SH-SY5Y (cell line): Measurements from ENCODE around the gene RALGDS.

Source experiments
- GATA2 ChIP-seq: IDR thresholded peaks from 2 replicates; pipeline ENCODE4 v1.6.1; 2011; ENCODE audit warnings: mild to moderate bottlenecking, low read depth, low read length
- GATA3 ChIP-seq: IDR thresholded peaks from 2 replicates; pipeline ENCODE4 v1.6.1; 2011; ENCODE audit warnings: low read depth, mild to moderate bottlenecking, low read length, moderate library complexity

DNA sequence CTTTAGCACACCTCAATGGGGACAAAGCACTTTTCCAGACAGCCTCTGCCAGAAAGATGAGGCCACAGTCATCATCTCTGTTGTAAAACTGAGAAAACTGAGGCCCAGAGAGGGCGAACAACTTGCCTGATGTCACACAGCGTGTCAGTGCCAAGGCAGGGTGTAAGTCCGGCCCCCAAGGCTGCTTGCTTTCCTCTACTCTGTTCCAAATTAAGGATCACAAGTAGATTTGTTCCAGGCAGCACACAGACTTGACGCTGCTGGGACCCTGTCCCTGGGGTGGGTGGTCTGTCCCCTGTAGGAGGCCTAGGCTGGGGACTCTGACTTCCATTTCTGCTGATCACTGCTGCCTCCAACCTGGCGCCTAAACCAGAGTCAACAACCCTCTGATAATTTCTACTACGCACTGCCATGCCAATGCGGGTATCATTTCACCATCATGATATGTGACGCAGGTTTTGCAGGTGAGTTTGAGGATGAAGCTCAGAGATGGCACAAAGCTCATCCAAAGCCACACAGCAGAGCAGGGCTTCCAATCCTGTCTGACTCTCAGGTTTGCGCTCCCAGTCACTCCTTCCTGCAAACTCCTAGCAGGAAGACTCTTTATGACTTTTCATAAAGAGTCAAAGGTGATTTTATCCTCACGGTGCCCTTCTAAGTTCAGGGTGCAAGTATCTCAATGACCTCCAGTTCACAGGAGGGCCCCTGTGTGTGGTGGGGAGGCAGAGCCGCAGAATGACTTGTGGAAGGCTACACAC is 13.5 kb upstream of the RALGDS start:
- TF ChIP-seq GATA3 (no peak), GATA2 (no peak)
